ENCODE results near the gene PCDHGB4. TPM values are rescaled to one million over a fixed set of nuclear protein-coding genes. Genes with fewer than 3 reads are reported as not detected.

PCDHGB4 gene
- total and polyA plus RNA-seq, 10 of the 15 experiments (the other 5 are each of a cell fraction or from before 2014, with no cell fraction given) = 0.02 to 0.20 (median 0.04) TPM; not detected in 4

GRCh38 chr5:141411575-141411974 lies 24.1 kb downstream of the PCDHGB4 start:
- FAIRE-seq (no peak), ATAC-seq (no peak), DNase-seq (ENCODE audit: low read depth, low spot score) (no peak)
- in situ Hi-C loops (cut with MboI) = no loop called here
- WGBS (ENCODE audit: insufficient coverage, insufficient replicate concordance, low lambda C conversion rate, missing lambda C conversion rate) = 96% methylated on average over 3 of the region's 3 CpGs
- POLR2A ChIA-PET = no interaction called here
- H3K36me3 ChIP-seq (ENCODE audit: control insufficient read depth in 2 of 2, insufficient read depth in 2 of 2, low read length in 1 of 2) = no peaks in the 10 kb centered on the region
- CTCF ChIA-PET = interaction anchor here (1.0 to 4.8 kb wide), 5 partner anchors 10 to 102 kb away, joined by 4 to 41 read pairs (median 27); partner anchors contain the start of genes PCDHGA11, PCDHGA12, PCDHGB3 and PCDHGC3
- SMC1A ChIA-PET (ENCODE audit: uncharacterized antibody, unreplicated experiment) = interaction anchor here (2.9 kb wide), 1 partner anchor 10 kb away, joined by 14 read pairs; the partner anchor contains the start of gene PCDHGA11
- H3K4me2 ChIP-seq (ENCODE audit: control insufficient read depth, insufficient read depth) = no peak overlapping the region
- BruUV-seq (replicated peaks) = no TSS peak
- no peak overlapping the region for H2AFZ ChIP-seq (ENCODE audit: control insufficient read depth, low read depth, low read length)
- RAD21 ChIA-PET (ENCODE audit: unreplicated experiment) = interaction anchor here (0.6 kb wide), 1 partner anchor 41 kb away, joined by 3 read pairs; the partner anchor contains the start of gene PCDHGB3
- no peaks in the 10 kb centered on the region for H3K79me2 ChIP-seq (ENCODE audit: control insufficient read depth, insufficient read depth, low read length)
- no peaks in the 10 kb centered on the region; the same call in 1 of the 2 replicates for H3K4me1 ChIP-seq (ENCODE audit: control insufficient read depth, insufficient read depth, low read length)
- no peak overlapping the region for H3K27ac ChIP-seq (ENCODE audit: control insufficient read depth, insufficient read depth)
- intact Hi-C loops (cut with micrococcal nuclease; ENCODE audit: unreplicated experiment) = no loop called here
- H4K20me1 ChIP-seq (ENCODE audit: control insufficient read depth, insufficient read depth) = no peaks in the 10 kb centered on the region
- H3K9ac ChIP-seq (ENCODE audit: control insufficient read depth, insufficient read depth, low read length) = no peak overlapping the region
- peaks cover 0 to 1% of the 10 kb centered on the region in 2 experiments; a peak in 1 of 4 replicates for H3K27me3 ChIP-seq (replicated peaks in 1 of 2; ENCODE audit: control insufficient read depth in 2 of 2, insufficient read depth in 2 of 2, low read length in 1 of 2)
- no peak overlapping the region for H3K4me3 ChIP-seq
- peaks cover 13% of the 10 kb centered on the region; the same call in 2 of the 3 replicates for H3K9me3 ChIP-seq (replicated peaks; ENCODE audit: control insufficient read depth, insufficient read depth, low read length)
- TF ChIP-seq PRDM15 (CRISPR knock-in tag; IDR thresholded peaks at IDR 0.05) = no peak
- no peak for TF ChIP-seq SREBF1 (IDR thresholded peaks at IDR 0.05; ENCODE audit: low read length)
- no peak for TF ChIP-seq SMARCA5 (IDR thresholded peaks at IDR 0.05)
- TF ChIP-seq ZBTB4 (CRISPR knock-in tag; IDR thresholded peaks at IDR 0.05) = no peak
- TF ChIP-seq NRF1 (conservative IDR thresholded peaks at IDR 0.05; ENCODE audit: low read depth, low read length) = no peak
- no peak for TF ChIP-seq CBFB (IDR thresholded peaks at IDR 0.05; ENCODE audit: low read depth)
- TF ChIP-seq, protein P1, sequence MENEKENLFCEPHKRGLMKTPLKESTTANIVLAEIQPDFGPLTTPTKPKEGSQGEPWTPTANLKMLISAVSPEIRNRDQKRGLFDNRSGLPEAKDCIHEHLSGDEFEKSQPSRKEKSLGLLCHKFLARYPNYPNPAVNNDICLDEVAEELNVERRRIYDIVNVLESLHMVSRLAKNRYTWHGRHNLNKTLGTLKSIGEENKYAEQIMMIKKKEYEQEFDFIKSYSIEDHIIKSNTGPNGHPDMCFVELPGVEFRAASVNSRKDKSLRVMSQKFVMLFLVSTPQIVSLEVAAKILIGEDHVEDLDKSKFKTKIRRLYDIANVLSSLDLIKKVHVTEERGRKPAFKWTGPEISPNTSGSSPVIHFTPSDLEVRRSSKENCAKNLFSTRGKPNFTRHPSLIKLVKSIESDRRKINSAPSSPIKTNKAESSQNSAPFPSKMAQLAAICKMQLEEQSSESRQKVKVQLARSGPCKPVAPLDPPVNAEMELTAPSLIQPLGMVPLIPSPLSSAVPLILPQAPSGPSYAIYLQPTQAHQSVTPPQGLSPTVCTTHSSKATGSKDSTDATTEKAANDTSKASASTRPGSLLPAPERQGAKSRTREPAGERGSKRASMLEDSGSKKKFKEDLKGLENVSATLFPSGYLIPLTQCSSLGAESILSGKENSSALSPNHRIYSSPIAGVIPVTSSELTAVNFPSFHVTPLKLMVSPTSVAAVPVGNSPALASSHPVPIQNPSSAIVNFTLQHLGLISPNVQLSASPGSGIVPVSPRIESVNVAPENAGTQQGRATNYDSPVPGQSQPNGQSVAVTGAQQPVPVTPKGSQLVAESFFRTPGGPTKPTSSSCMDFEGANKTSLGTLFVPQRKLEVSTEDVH (IDR thresholded peaks at IDR 0.05; ENCODE audit: low read depth, partially characterized antibody) = no peak
- no peak for TF ChIP-seq CHD4 (IDR thresholded peaks at IDR 0.05)

All from GM12878 (cell line).